T-helper 2 cell treated with Interferon-gamma antibody and Interleukin-4, amounts not matched to agents 100 ng/mL and 5 ng/mL, for 36 hours (primary cell): ENCODE data around the gene ENG. TPM values are rescaled to one million over a fixed set of nuclear protein-coding genes. Genes with fewer than 3 reads are reported as not detected.
"Not testable (repeated sequence)": the region's sequence is repeated elsewhere in the genome, so short reads cannot be mapped to it uniquely, and the experiment has no call there.

Source experiments
- intact Hi-C: fragments of 100-400 bp; cut with micrococcal nuclease; formaldehyde crosslinking; loops from one replicate; pipeline ENCODE4 v1.15.1; 2023
- total RNA-seq: library from RNA; stranded (reverse); gene quantifications from 2 replicates; pipeline ENCODE4 v1.2.3, GENCODE V29; 2022

Gene ENG
- total RNA-seq, 1 donor from 2014 or later: 21.4 TPM

DNA sequence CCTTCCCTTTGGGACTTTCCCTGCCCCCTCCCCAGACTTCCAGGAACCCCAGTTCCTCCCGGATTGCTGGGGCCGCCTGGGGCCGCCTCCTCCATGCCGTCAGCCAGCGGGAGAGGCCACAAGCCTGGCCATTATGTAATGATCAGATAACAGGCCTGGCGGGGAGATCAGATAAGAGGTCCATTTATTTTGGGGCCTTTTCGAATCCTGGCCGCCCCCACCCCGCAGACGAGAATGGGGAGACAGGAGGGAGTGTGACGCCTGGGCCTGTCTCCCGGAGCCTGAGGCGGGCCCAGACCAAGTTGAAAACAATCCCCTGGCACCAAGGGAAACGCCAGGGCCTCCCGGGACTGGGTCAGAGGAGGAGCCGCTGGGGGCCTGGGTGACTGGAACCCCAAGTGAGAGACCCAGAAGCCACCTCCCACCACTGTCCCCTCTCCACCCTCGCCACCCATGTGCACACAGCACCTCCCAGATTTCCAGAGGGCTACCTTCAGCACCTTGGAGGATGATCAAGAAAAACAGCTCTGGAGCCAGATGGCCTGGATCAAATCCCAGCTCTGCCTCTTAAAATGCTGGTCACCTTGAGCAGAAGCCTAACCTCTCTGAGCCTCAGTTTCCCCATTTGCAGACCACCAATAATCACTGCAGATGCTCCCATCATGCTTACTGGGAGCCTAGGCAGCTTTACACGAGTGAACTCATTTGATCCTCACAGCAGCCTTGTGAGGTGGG is 7.8 kb downstream of the ENG start:
- intact Hi-C loops: no loop called here

GRCh38 chr9:127845619-127846018 is 8.8 kb downstream of the ENG start:
- intact Hi-C loops: not testable (repeated sequence)

DNA sequence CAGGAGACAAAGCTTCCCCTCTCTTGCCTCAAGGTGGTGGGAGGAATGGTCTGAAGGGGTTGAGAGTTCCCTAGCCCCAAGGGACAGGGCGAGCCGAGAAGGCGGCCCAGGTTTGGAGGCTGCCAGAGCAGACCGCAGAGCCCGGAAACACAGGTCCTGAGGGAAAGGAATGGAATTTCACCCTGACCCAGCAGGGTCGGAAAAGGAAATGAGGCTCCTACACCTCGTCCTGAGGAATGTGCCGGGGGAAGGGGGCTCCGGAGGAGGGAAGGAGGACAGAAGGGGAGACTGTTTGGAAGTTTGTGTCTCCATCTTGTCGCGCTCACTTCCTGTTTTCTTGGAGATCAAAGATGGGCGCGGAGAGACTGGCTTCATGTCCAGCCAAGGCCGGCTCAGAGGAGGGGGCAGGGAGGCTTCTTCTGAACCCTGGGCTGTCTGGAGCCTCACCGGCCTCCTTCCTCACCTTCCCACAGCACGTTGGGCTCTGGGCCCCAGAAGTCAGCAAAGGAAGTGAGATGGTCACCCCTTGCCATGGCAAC is 9.6 kb downstream of the ENG start:
- intact Hi-C loops: no loop called here

DNA sequence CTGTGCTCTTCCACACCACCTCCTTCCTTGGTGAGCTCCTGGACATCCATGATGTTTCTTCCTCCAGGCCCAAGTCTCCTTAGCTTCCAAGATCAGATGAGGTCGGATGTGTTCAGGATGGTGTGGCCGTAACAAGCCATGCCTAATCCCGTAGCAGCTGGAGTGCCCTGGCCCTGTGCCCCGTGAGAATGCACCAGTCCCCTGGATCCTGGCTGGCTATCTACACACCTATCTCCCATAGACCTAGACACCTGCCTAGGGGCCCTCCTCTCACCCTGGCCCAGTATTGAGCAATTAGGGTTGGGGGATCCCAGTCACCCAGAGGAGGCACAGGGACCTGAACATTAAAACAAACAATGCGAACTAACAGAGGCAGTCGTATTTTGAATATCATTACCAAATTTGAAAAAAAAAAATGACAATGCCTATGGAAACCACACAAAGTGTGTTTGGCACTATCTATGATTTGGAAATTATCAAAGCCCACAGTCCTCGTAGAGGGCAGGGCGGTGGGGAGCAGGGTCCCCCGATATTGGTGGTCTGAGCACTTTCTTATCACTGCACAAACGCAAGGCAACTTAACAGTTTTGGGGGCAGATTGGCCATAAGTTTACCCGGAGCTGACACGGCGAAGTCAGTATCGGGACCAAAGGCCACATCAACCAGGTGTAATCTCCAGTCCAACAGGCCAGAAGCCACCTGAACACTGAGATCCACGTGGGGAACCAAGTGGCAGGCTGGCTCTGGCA is 13.2 kb downstream of the ENG start:
- intact Hi-C loops: no loop called here

DNA sequence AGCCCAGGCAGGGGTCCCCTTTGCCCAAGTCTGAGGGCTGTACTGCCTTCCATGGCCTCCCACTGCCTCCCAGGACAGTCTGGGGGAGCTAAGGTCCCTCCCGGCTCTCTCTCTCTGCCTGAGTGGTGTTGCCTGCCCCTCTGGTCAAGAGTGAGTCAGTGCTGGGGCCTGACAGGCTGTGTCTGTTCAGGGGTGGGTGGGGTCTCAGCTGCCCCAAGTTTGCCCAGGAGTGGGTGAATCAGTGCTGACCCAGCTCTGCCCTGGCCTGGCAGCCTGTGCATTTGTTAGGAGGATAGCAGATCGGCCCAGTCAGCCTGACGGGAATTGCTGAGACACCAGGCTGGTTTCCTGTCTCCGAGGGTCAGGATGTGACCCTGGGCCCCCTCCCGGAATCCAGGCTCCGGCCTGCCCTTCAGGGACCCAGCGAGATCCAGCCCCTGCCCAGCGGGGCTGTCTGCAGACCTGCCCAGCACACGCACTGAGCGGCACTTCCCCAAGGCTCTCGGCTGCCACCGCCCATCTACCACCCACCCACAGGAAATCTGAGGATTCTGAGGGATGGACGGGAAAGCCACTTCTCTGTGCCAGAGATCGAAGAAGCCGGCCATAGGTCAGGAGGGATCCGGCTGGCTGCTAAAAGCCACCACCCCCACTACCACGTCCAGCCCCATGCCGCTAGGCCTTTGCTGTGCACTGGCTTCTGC is 15.9 kb downstream of the ENG start:
- intact Hi-C loops: no loop called here

- intact Hi-C loops: no loop called here
These were observed 17.1 kb downstream of the ENG start for GRCh38 chr9:127837346-127837745.

DNA sequence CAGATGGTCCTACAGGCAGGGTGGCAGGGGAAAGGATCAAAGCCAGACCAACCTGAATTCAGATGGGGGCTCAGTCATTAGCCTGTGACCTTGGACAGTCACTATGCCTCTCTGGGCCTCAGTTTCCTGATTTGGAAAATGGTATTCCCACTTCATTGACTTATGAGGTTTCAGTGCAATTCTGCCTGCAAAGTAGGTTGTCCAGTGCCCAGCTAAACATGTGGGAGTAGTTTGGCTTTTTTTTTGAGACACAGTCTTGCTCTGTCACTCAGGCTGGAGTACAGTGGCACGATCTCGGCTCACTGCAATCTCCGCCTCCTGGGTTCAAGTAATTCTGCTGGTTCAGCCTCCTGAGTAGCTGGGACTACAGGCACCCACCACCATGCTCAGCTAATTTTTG is 17.9 kb downstream of the ENG start:
- intact Hi-C loops: not testable (repeated sequence)

DNA sequence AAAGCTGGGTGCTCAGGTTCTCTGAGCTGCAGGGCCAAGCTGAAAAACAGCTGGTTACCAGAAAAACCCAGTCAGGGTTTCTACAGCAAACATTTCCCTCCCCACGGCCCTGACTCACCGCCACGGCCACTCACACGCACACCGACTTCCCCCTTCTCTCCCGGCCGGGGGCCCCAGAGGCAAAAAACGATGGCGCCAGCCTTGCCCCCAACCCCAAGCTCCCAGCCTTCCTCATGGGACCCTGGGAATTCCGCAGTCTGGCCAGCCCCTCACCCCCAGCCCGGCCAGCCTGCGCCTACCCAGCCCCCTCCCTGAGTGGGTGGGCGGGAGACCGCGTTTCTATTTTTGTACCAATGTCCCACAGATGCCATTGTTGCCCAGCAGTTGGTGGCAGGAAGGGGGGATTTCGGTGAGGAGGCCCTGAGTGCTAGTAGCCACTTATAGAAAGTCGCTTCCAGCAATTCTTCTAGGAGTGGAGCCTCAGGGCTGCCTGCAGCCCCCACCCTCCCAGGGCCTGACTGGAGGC is 18.4 kb downstream of the ENG start:
- intact Hi-C loops: no loop called here

DNA sequence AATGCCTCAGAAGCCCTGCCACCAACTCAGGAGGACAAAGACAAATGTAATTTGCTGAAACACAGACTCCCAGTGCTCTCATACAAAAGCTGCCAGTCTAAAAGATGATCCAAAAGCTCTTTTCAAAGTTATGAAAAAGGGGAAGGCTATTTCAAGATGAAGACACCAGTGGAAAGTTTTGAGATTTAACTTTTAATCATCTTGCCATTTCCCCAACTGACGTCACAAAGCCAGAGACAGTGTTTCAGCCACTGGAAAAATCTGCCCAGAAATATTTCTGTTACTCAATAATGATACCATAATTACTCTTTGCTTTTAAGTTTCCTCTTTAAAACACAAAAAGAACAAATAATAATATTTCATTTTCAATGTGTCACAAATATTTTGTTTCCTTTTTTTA is 20.9 kb downstream of the ENG start:
- intact Hi-C loops: no loop called here

- intact Hi-C loops: no loop called here
These were observed 22.2 kb downstream of the ENG start for GRCh38 chr9:127832248-127832647.

DNA sequence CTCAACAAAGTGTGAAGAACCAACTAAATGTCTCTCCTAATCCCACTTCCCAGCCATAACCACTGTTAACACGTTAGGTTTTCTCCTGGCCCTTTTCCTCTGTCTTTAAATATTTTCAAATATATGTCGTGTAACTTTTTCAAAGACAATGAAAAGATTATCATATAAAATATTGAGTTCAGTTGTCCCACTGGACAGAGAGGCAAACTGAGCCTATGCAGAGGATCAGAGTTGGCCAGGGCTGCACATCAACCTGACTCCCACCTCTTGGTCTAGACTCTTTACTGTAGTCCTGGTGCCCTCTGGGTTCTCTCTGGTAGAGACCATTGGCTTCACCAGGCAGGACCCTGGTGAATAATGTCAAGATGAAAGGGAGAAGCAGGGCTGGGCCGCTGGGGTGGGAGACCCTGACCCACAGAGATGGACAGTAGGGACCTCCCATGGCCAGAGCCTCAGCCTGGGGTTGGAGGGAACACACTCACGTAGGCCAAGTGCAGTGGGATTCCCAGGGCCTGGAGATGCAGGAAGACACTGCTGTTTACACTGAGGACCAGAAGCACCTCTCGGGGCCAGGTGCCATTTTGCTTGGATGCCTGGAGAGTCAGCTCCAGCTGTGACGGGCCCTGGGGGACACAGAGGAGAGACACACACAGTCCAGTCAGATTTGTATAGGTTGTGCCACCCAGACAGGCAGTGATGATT is 25.1 kb downstream of the ENG start:
- intact Hi-C loops: no loop called here

DNA sequence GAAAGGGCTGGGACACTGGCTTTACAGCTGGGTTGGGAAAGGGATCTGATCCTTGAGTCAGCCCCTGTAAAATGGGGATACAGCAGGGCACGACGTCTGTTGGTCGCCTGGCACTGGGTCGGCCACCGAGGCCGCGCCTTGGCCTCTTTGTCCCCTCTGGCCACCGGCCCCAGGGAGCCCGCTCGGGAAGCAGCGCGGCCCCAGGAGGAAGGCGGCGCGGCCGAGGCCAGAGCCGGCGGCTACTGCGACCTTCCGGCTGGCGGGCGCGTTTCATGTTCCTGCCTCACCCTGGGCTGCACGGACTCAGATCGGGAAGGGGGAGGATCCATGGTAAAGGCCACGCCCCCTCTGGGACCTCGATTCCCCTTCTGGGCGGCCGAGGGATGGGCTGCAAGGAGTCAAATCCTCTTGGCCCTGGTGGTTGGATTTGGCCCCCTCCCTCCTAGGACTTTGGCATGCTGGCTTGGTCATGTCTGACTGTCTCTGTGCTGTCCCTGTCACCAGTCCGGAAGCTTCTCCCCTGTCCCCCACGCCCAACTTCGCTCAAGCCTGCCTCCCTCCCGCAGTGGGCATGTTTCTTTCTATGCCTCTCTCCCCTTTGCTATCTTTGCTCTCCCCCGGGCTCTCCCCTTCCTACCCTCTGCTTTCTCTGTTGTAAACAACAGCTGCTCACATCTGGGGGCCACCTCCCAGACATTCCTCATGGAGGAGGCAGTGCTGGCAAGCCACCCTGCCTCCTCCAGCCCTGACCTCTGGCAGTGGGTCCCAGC is 26.0 kb downstream of the ENG start:
- intact Hi-C loops: no loop called here

DNA sequence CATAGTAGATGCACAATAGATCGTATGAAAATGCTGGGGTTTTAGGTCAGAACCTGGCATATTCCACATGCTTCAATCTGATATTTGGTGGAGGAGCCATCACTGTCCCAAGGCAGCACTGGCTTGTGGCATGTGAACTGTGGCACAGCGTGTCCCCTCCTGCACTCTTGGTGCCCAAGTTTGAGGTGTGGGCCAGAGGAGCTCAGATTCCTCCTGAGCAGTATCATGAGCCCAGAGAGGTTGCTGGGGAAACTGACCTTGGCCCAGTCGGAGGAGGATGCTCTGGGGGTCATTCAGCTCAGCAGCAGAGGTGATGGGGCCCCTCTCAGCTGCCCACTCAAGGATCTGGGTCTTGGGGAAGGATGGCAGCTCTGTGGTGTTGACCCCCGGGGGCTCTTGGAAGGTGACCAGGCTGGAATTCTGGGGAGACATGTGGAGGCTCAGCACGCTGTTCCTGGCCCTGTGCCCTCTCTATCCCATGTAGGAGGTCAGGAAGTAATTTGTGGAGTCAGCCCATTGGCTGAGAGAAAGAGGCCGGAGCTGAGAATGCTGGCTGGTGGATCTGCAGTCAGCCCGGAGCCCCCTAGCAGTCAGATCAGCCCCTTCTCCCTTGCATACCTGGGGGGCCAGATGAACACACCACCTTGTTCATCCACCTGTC is 28.1 kb downstream of the ENG start:
- intact Hi-C loops: no loop called here

DNA sequence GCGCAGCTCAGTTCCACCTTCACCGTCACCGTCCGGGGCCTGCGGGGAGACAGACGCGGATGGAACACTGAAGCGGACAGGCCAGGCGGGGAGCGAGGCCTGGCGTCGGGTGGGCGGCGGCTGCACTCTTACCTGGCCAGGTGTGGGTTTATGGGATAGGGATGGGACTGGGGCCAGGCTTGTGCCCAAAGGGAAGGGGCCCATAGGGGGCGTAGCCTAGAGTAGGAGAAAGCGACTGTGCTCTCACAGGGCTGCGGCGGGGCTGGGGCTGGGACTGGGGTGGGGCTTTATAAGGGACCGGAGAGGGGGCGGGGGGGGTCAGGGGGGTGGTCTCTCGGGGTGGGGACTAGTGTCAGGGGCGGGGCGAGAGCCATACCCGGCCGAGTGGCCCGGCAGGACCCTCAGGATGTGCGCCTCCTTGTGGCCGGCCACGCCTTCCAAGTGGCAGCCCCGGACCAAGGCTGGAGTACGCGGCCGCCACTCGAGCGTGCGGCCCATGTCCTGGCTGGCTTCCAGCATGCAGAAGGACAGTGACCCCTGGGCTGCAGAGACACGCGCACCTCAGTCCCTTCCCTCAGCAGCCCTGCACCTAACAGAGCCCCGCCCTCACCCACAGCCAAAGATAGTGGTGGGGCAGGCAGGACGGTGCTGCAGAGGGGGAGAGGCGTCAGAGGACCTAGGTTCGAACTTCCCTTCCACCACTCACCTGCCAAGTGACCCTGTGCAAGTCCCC is 29.0 kb downstream of the ENG start:
- intact Hi-C loops: no loop called here

GRCh38 chr9:127822108-127822507 is 32.4 kb downstream of the ENG start:
- intact Hi-C loops: no loop called here

- intact Hi-C loops: no loop called here
These were observed 35.9 kb downstream of the ENG start for GRCh38 chr9:127818574-127818973.

GRCh38 chr9:127817881-127818434 is 36.5 kb downstream of the ENG start:
- intact Hi-C loops: no loop called here

DNA sequence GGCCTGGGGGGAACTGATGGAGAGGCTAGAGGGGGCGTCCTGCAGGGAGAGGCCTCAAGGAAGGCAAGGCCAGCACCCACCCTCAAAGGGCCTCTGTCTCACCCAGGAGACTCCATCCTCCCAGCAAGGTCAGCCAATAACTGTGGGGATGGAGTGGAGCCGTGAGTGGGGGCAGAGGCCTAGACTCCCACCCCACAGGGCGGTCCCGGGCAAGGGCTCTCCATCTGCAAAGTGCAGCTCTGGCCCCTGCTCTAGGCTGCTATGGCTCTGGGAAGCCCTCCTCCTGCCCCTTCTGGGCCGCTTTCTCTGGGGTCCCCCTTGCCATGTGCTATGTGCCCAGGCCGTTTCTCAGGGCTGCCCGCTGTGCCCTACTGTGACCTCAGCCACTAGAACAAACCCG is 37.7 kb downstream of the ENG start:
- intact Hi-C loops: no loop called here

- intact Hi-C loops: no loop called here
These were observed 38.1 kb downstream of the ENG start for GRCh38 chr9:127816362-127816725.
